Lower leg skin (tissue), 4 donors: ENCODE results near the gene ROR2. TPM values are rescaled to one million over a fixed set of nuclear protein-coding genes. Genes with fewer than 3 reads are reported as not detected.

Experiments used
- DNase-seq, 2 donors: peaks; one replicate each; pipeline ENCODE4 v3.0.0-alpha.2; 2019; ENCODE audit warnings: low spot score in 2 of 2
- H3K4me3 ChIP-seq: fragments of 200-600 bp; sonication (generic); 2 replicates; pipeline ENCODE4 v1.5.1; 2017; ENCODE audit warnings: mild to moderate bottlenecking, low read depth; ENCODE audit not compliant: poor library complexity, severe bottlenecking
- POLR2A ChIP-seq, 2 donors: fragments of 450-650 bp; IDR thresholded peaks; one replicate each; pipeline ENCODE4 v1.6.1; 2016 to 2017; ENCODE audit warnings: antibody characterized with exemption in 2 of 2, mild to moderate bottlenecking in 1 of 2, moderate library complexity in 1 of 2
- WGBS, 2 donors: methylation state at CpG; one replicate each; pipeline ENCODE4 v1.1.5; 2018; 5-methylcytosine and 5-hydroxymethylcytosine counted together
- intact Hi-C: fragments of 100-400 bp; cut with DNase I; formaldehyde crosslinking; loops from one replicate; pipeline ENCODE4 v1.15.0; 2023; ENCODE audit warnings: low total_unique reads
- total RNA-seq, 4 donors: library from RNA; depleted of rRNA; stranded (reverse); fragments of >200 nt; gene quantifications; one replicate each; pipeline ENCODE4 v1.1.0, GENCODE V29; 2016
- TF ChIP-seq, protein P1 (sequence below), 3 donors: fragments of 450-650 bp; IDR thresholded peaks; one replicate each; pipeline ENCODE4 v1.5.1; 2016; ENCODE audit warnings: antibody characterized with exemption in 3 of 3, mild to moderate bottlenecking in 3 of 3, moderate library complexity in 2 of 3

ROR2 gene
- total RNA-seq, 4 donors from 2014 or later: 2.3 to 8.7 (median 5.8) TPM

DNA sequence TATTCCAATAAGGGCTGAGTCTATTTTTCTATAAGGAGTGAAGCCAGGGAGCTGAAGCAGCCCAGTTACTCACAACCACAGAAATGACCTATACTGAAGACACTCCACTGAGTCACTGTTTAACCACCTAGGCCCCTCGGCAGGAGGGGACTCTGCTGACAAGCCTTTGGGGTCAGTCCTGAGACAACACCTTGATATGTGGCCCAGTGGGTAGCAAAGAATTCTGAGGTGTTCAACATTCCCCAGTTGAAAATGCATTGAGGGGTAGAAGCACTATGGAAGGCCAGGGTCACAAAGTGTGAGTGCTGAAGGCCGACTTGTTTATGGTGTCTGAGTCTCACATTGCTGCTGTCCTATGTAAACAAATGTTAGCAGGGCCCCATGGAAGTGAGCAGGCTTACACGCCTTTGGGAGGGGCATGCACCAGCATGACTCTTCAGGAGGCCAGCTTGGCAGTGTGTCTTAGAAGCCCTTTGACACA, 413.8 kb downstream of the ROR2 start:
- no peak overlapping the region for H3K4me3 ChIP-seq
- DNase-seq: no peak
- 31 to 50% methylated on average over 3 of the region's 3 CpGs for WGBS, 2 donors
- intact Hi-C loops: no loop called here
- TF ChIP-seq, protein P1, sequence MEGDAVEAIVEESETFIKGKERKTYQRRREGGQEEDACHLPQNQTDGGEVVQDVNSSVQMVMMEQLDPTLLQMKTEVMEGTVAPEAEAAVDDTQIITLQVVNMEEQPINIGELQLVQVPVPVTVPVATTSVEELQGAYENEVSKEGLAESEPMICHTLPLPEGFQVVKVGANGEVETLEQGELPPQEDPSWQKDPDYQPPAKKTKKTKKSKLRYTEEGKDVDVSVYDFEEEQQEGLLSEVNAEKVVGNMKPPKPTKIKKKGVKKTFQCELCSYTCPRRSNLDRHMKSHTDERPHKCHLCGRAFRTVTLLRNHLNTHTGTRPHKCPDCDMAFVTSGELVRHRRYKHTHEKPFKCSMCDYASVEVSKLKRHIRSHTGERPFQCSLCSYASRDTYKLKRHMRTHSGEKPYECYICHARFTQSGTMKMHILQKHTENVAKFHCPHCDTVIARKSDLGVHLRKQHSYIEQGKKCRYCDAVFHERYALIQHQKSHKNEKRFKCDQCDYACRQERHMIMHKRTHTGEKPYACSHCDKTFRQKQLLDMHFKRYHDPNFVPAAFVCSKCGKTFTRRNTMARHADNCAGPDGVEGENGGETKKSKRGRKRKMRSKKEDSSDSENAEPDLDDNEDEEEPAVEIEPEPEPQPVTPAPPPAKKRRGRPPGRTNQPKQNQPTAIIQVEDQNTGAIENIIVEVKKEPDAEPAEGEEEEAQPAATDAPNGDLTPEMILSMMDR (IDR thresholded peaks at IDR 0.05): no peak
- TF ChIP-seq POLR2A (IDR thresholded peaks at IDR 0.05): no peak

DNA sequence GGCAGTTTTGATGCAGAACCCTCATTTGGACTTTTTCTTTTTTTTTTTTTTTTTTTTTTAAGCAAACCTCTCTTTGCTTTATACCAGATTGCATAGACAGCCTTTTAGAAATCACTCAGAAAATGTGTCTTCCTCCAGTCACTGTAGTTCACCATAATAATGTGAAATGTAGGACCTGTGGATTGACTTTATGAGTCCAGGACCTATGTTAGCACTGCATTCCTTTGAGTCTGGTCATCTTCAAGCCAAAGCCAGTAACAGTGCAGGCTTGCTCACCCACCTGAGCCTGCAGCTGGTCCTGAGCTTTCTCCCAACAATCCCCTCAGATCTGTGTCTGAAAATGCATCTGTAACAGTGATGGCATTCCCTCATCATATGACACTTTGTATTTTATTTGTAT, 415.7 kb downstream of the ROR2 start:
- H3K4me3 ChIP-seq: no peak overlapping the region
- TF ChIP-seq, protein P1 (IDR thresholded peaks at IDR 0.05): no peak
- no peak for TF ChIP-seq POLR2A (IDR thresholded peaks at IDR 0.05)
- no peak for DNase-seq
- intact Hi-C loops: no loop called here

DNA sequence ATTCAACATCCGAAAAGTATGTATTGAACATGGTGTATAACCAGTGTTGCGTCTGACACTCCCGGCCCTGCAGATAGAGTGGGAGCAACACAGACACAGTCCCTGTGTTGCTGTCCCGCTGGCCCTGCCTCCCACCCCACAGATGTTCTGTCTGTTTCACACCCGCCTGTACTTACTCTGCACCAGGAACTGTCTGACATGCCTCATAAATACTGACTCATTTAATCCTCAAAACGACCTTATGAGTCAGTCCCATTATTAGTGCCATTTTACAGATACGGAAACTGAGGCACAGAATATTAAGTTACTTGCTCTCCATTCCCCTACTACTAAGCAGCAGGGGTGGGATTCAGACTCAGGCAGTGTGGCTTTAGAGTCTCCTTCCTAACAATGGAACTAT, 416.6 kb downstream of the ROR2 start:
- H3K4me3 ChIP-seq: no peak overlapping the region
- TF ChIP-seq POLR2A (IDR thresholded peaks at IDR 0.05): no peak
- TF ChIP-seq, protein P1 (IDR thresholded peaks at IDR 0.05): no peak
- intact Hi-C loops: no loop called here
- WGBS, 2 donors: 76 to 82% methylated on average over 7 of the region's 7 CpGs
- DNase-seq: no peak

DNA sequence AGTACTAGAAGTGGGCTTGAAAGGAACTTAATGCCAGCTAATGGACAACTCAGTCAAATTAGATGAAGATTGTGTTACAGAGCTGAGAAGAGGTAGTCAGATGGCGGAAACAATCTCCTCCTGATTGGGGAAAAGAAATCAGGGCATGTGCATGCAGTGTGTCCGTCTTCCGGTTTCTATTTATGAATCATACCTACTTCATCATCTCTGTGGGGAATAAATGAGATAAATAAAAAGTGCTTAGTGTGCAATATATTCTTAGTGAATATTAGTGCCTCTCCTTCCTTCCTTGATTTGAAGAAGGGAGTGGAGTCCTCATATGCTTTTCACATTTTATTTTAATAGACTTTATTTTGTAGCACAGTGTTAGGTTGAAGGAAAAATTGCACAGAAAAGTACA, 417.7 kb downstream of the ROR2 start:
- TF ChIP-seq, protein P1 (IDR thresholded peaks at IDR 0.05): no peak
- no peak for TF ChIP-seq POLR2A (IDR thresholded peaks at IDR 0.05)
- DNase-seq: no peak
- intact Hi-C loops: no loop called here
- WGBS, 2 donors: 78% methylated on average over 3 of the region's 3 CpGs
- H3K4me3 ChIP-seq: no peak overlapping the region

DNA sequence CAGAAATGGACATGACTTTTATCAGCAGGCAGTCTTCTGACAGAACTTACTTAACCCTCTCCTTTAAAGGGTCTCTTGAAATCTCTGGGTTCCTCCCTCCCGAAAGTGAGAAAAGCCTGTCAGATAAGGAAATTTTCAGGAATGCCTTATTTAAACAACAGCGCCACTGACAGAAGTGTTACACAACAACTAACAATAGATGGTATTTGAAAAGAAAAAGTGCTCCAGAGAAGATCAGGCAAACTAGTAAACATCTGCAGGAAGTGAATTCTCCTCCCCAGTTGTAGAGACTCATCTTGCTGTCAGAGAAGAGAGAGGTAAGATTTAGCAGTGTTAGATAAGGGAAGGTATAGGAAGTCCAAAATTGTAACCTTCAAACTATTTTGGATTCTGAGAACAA, 419.2 kb downstream of the ROR2 start:
- intact Hi-C loops: no loop called here
- H3K4me3 ChIP-seq: no peak overlapping the region
- WGBS, 2 donors: 68 to 77% methylated on average over 2 of the region's 2 CpGs
- DNase-seq: no peak
- TF ChIP-seq, protein P1 (IDR thresholded peaks at IDR 0.05): no peak
- TF ChIP-seq POLR2A (IDR thresholded peaks at IDR 0.05): no peak

DNA sequence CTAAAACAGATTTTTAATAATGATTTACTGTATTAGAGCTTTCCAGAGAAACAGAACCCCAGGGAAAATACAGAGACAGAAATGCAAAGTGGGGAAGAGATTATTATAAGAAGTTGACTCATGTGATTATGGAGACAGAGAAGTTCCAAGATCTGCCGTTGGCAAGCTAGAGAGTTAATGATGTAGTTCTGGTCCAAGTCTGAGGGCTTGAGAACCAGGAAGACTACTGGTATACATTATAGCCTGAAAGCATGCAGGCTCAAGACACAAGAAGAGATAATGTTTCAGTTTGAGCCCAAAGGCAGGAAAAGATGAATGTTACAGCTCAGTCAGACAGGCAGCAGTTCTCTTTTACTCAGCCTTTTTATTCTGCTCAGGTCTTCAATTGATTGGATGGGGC, 427.5 kb downstream of the ROR2 start:
- DNase-seq: no peak
- TF ChIP-seq, protein P1 (IDR thresholded peaks at IDR 0.05): no peak
- TF ChIP-seq POLR2A (IDR thresholded peaks at IDR 0.05): no peak
- no peak overlapping the region for H3K4me3 ChIP-seq
- intact Hi-C loops: no loop called here
- 0 to 23% methylated on average over 1 of the region's 1 CpG for WGBS, 2 donors
